Neuronal stem cell (in vitro differentiated cells): ENCODE measurements around the gene GAREM2.

Source experiments
- DNase-seq: peaks from one replicate; pipeline ENCODE4 v3.0.0-alpha.2; 2013; ENCODE audit warnings: low spot score
- H2AFZ ChIP-seq: one replicate; pipeline ENCODE4 v1.6.1; 2013; ENCODE audit warnings: mild to moderate bottlenecking, low read length, inconsistent platforms
- H2AK5ac ChIP-seq: 2 replicates; pipeline ENCODE4 v1.6.1; 2013; ENCODE audit warnings: low read depth, mild to moderate bottlenecking, inconsistent platforms, low read length, moderate library complexity, mixed read lengths
- H2BK120ac ChIP-seq: 2 replicates; pipeline ENCODE4 v1.6.1; 2013; ENCODE audit warnings: low read depth, mild to moderate bottlenecking, inconsistent platforms, low read length, moderate library complexity, mixed read lengths
- H2BK12ac ChIP-seq: one replicate; pipeline ENCODE4 v1.6.1; 2013; ENCODE audit warnings: low read length, inconsistent platforms
- H2BK15ac ChIP-seq: 2 replicates; pipeline ENCODE4 v1.6.1; 2013; ENCODE audit warnings: mild to moderate bottlenecking, low read length, inconsistent platforms, mixed read lengths
- H2BK5ac ChIP-seq: one replicate; pipeline ENCODE4 v1.6.1; 2013; ENCODE audit warnings: inconsistent platforms, mild to moderate bottlenecking, low read length, moderate library complexity
- H3K14ac ChIP-seq: one replicate; pipeline ENCODE4 v1.6.1; 2013; ENCODE audit warnings: low read length, inconsistent platforms
- H3K18ac ChIP-seq: 2 replicates; pipeline ENCODE4 v1.6.1; 2013; ENCODE audit warnings: low read length, inconsistent platforms
- H3K23ac ChIP-seq: 2 replicates; pipeline ENCODE4 v1.6.1; 2013; ENCODE audit warnings: low read depth, mild to moderate bottlenecking, mixed read lengths, low read length, inconsistent platforms; ENCODE audit not compliant: poor library complexity
- H3K27ac ChIP-seq: replicated peaks from 3 replicates; pipeline ENCODE4 v1.5.1; 2013; ENCODE audit warnings: low read length, inconsistent platforms
- H3K27me3 ChIP-seq, 3 experiments: 2 replicates each; pipeline ENCODE4 v1.6.1; 2013; ENCODE audit warnings: low read length in 3 of 3, mild to moderate bottlenecking in 2 of 3, inconsistent platforms in 1 of 3, low read depth in 1 of 3, mixed read lengths in 1 of 3, moderate library complexity in 1 of 3; ENCODE audit not compliant: control insufficient read depth in 3 of 3, insufficient read depth in 3 of 3
- H3K36me3 ChIP-seq, 2 donors: replicated peaks in 1 of 2; 2 replicates each; pipeline ENCODE4 v1.6.1; 2013; ENCODE audit warnings: low read length in 2 of 2; ENCODE audit not compliant: control insufficient read depth in 2 of 2, insufficient read depth in 2 of 2
- H3K4ac ChIP-seq: 2 replicates; pipeline ENCODE4 v1.6.1; 2013; ENCODE audit warnings: inconsistent platforms, mild to moderate bottlenecking, low read length, moderate library complexity
- H3K4me1 ChIP-seq, 2 donors: 1 replicate in 1 of 2; 2 replicates in 1 of 2; pipeline ENCODE4 v1.6.1; 2013; ENCODE audit warnings: low read length in 2 of 2, low read depth in 1 of 2; ENCODE audit not compliant: control insufficient read depth in 2 of 2, insufficient read depth in 1 of 2
- H3K4me2 ChIP-seq: one replicate; pipeline ENCODE4 v1.6.1; 2013; ENCODE audit warnings: mild to moderate bottlenecking, low read length, inconsistent platforms; ENCODE audit not compliant: insufficient read depth, poor library complexity, severe bottlenecking
- H3K4me3 ChIP-seq, 2 donors: 2 replicates each; pipeline ENCODE4 v1.5.1; 2013; ENCODE audit warnings: low read length in 2 of 2, mild to moderate bottlenecking in 2 of 2, inconsistent platforms in 1 of 2, moderate library complexity in 1 of 2
- H3K79me1 ChIP-seq: one replicate; pipeline ENCODE4 v1.6.1; 2013; ENCODE audit warnings: low read depth, mild to moderate bottlenecking, inconsistent platforms, low read length, moderate library complexity
- H3K9ac ChIP-seq: one replicate; pipeline ENCODE4 v1.6.1; 2013; ENCODE audit warnings: mild to moderate bottlenecking, low read depth, low read length, inconsistent platforms; ENCODE audit not compliant: poor library complexity
- H3K9me3 ChIP-seq, 2 donors: replicated peaks in 1 of 2; 2 replicates each; pipeline versions ENCODE3 to v1.6.1; 2013; ENCODE audit warnings: low read length in 2 of 2, mild to moderate bottlenecking in 2 of 2, inconsistent platforms in 1 of 2, low read depth in 1 of 2, mixed read lengths in 1 of 2, moderate library complexity in 1 of 2; ENCODE audit not compliant: control insufficient read depth in 2 of 2, insufficient read depth in 1 of 2
- H4K8ac ChIP-seq: one replicate; pipeline ENCODE4 v1.6.1; 2013; ENCODE audit warnings: low read depth, mild to moderate bottlenecking, inconsistent platforms, low read length, moderate library complexity
- H4K91ac ChIP-seq: one replicate; pipeline ENCODE4 v1.6.1; 2013; ENCODE audit warnings: low read length, low read depth, mild to moderate bottlenecking, inconsistent platforms; ENCODE audit not compliant: poor library complexity
- WGBS, 2 donors: extraction: QIAGEN DNeasy Blood & Tissue Kit; methylation state at CpG; one replicate each; pipeline ENCODE4 v1.1.7; 2013; ENCODE audit warnings: missing lambda C conversion rate in 2 of 2, mixed read lengths in 1 of 2; ENCODE audit not compliant: insufficient read length in 2 of 2, insufficient replicate concordance in 1 of 2; ENCODE audit errors: extremely low coverage in 2 of 2; 5-methylcytosine and 5-hydroxymethylcytosine counted together

The GAREM2 gene

GRCh38 chr2:26229595-26229994, 56.7 kb downstream of the GAREM2 start:
- no peaks in the 10 kb centered on the region for H3K79me1 ChIP-seq
- no peak overlapping the region for H3K4ac ChIP-seq
- no peak overlapping the region for H3K27ac ChIP-seq
- no peak overlapping the region for H3K23ac ChIP-seq
- H4K91ac ChIP-seq, result no peak overlapping the region
- no peak overlapping the region for H3K9ac ChIP-seq
- peaks cover 29 to 97% of the 10 kb centered on the region in 2 donors for H3K36me3 ChIP-seq
- no peak for DNase-seq
- H2BK120ac ChIP-seq, result no peak overlapping the region
- H2AK5ac ChIP-seq, result no peak overlapping the region
- no peak overlapping the region for H2BK12ac ChIP-seq
- H3K4me3 ChIP-seq, result no peak overlapping the region
- H4K8ac ChIP-seq, result no peak overlapping the region
- WGBS, 2 donors, result no CpG with 5 or more reads among the region's 3 CpGs
- no peak overlapping the region for H2BK5ac ChIP-seq
- H3K4me1 ChIP-seq, result no peaks in the 10 kb centered on the region
- no peak overlapping the region for H3K14ac ChIP-seq
- peaks cover 1 to 30% of the 10 kb centered on the region in 2 donors for H3K9me3 ChIP-seq
- no peak overlapping the region for H2BK15ac ChIP-seq
- no peak overlapping the region for H2AFZ ChIP-seq
- no peak overlapping the region for H3K18ac ChIP-seq
- no peaks in the 10 kb centered on the region for H3K27me3 ChIP-seq
- no peak overlapping the region for H3K4me2 ChIP-seq

GRCh38 chr2:26230806-26231205, 57.9 kb downstream of the GAREM2 start:
- no peak for DNase-seq
- Histone ChIP-seq H3K27me3 (no peaks in the 10 kb centered on the region), H3K9ac (no peak overlapping the region), H2BK120ac (no peak overlapping the region), H2AK5ac (no peak overlapping the region), H3K4ac (no peak overlapping the region), H2BK5ac (no peak overlapping the region), H3K14ac (no peak overlapping the region), H3K27ac (no peak overlapping the region), H3K4me3 (no peak overlapping the region), H2AFZ (no peak overlapping the region), H3K79me1 (no peaks in the 10 kb centered on the region), H3K36me3 (peaks cover 29 to 98% of the 10 kb centered on the region in 2 donors), H2BK15ac (no peak overlapping the region), H4K8ac (no peak overlapping the region), H3K4me1 (no peaks in the 10 kb centered on the region), H3K4me2 (no peak overlapping the region), H4K91ac (no peak overlapping the region), H2BK12ac (no peak overlapping the region), H3K23ac (no peak overlapping the region), H3K18ac (no peak overlapping the region), H3K9me3 (peaks cover 1 to 25% of the 10 kb centered on the region in 2 donors)
- WGBS, 2 donors, result no CpG with 5 or more reads among the region's 2 CpGs

DNA sequence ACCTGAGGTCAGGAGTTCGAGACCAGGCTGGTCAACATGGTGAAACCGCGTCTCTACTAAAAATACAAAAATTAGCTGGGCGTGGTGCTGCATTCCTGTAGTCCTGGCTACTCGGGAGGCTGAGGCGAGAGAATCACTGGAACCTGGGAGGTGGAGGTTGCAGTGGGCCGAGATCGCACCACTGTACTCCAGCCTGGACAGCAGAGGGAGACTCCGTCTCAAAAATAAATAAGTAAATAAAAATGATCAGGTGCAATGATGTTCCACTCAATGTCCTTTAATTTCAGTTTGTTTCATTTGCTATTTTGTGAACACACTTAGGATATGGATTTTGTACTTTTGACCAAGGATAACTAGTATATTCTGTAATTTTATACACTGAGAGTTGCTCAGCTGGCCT, 62.2 kb downstream of the GAREM2 start:
- H3K4me1 ChIP-seq, result no peaks in the 10 kb centered on the region
- H3K4me3 ChIP-seq, result no peak overlapping the region
- peaks cover 16 to 88% of the 10 kb centered on the region in 2 donors for H3K36me3 ChIP-seq
- no peak overlapping the region for H2AK5ac ChIP-seq
- no peak overlapping the region for H2AFZ ChIP-seq
- no peaks in the 10 kb centered on the region for H3K79me1 ChIP-seq
- H4K91ac ChIP-seq, result no peak overlapping the region
- H2BK15ac ChIP-seq, result no peak overlapping the region
- H3K9me3 ChIP-seq, result peaks cover 0 to under 1% of the 10 kb centered on the region in 2 donors
- H4K8ac ChIP-seq, result no peak overlapping the region
- no peak overlapping the region for H3K27ac ChIP-seq
- DNase-seq, result no peak
- no CpG with 5 or more reads among the region's 9 CpGs for WGBS, 2 donors
- no peaks in the 10 kb centered on the region for H3K27me3 ChIP-seq
- no peak overlapping the region for H2BK120ac ChIP-seq
- no peak overlapping the region for H2BK5ac ChIP-seq
- no peak overlapping the region for H3K9ac ChIP-seq
- H3K4me2 ChIP-seq, result no peak overlapping the region
- H2BK12ac ChIP-seq, result no peak overlapping the region
- no peak overlapping the region for H3K23ac ChIP-seq
- H3K14ac ChIP-seq, result no peak overlapping the region
- H3K18ac ChIP-seq, result no peak overlapping the region
- H3K4ac ChIP-seq, result no peak overlapping the region

DNA sequence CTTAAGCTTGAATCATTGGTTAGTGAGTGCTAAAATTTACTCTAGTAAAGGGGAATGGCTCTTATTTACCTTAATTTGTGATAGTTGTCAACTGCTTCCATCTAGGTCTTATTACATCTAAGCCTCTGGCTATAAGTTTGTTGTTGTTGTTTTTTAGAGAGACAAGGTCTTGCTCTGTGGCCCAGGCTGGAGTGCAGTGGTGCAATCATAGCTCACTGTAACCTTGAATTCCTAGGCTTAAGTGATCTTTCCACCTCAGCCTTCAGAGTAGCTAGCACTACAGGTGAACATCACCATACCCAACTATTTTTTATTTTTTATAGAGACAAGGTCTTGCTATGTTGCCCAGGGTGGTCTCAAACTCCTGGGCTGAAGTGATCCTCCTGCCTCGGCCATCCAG, 65.0 kb downstream of the GAREM2 start:
- Histone ChIP-seq H3K4me1 (no peaks in the 10 kb centered on the region), H2BK5ac (no peak overlapping the region), H3K9ac (no peak overlapping the region), H3K23ac (no peak overlapping the region), H3K9me3 (no peaks in the 10 kb centered on the region), H2BK120ac (no peak overlapping the region), H3K18ac (no peak overlapping the region), H4K91ac (no peak overlapping the region), H2BK15ac (no peak overlapping the region), H3K36me3 (peaks cover 13 to 61% of the 10 kb centered on the region in 2 donors), H3K4ac (no peak overlapping the region), H3K27me3 (no peaks in the 10 kb centered on the region), H2AFZ (no peak overlapping the region), H3K14ac (no peak overlapping the region), H4K8ac (no peak overlapping the region), H3K79me1 (peaks cover 3% of the 10 kb centered on the region), H3K27ac (no peak overlapping the region), H2BK12ac (no peak overlapping the region), H2AK5ac (no peak overlapping the region), H3K4me2 (no peak overlapping the region), H3K4me3 (no peak overlapping the region)
- DNase-seq, result no peak
- no CpG with 5 or more reads among the region's 1 CpG for WGBS, 2 donors
